Measurements from ENCODE around the gene DPYSL4.
"Not testable (repeated sequence)": the region's sequence is repeated elsewhere in the genome, so short reads cannot be mapped to it uniquely, and the experiment has no call there.

DPYSL4 gene

DNA sequence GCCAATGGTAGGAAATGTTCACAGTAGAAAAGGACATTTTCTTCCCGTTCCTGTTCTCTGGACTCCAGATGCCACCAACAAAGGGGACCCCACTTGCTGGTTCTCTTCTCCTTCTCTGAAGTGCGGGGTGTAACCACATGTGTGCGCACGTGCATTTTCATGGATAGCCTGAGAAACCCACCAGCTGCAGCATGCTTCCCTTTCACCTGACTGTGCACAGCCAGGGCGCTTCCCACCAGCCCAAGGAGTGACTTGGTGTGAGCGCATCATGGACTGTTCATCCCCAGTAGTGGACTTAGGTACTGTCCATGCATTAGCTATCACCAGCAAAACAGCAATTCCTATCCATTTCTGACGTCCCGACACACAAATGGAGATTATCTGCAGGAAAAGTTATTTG, 29.6 kb upstream of the DPYSL4 start:
- H3K9ac ChIP-seq (ENCODE audit: low read length), result no peak overlapping the region
- H4K20me1 ChIP-seq (ENCODE audit: insufficient read depth, low read length), result no peaks in the 10 kb centered on the region
- no peak overlapping the region for H3K27ac ChIP-seq (ENCODE audit: low read depth, low read length, poor library complexity, severe bottlenecking)
- H3K4me2 ChIP-seq (ENCODE audit: low read length), result no peak overlapping the region
- no peaks in the 10 kb centered on the region for H3K4me1 ChIP-seq (ENCODE audit: insufficient read depth, low read length, severe bottlenecking)
- H3K79me2 ChIP-seq (ENCODE audit: insufficient read depth, low read length), result no peaks in the 10 kb centered on the region
- no peaks in the 10 kb centered on the region for H3F3A ChIP-seq (ENCODE audit: insufficient read depth, low read length)
- no peak overlapping the region for H2AFZ ChIP-seq (ENCODE audit: low read length)
- H3K4me3 ChIP-seq (ENCODE audit: low read depth, low read length, poor library complexity, severe bottlenecking), result no peak overlapping the region
- H3K27me3 ChIP-seq (ENCODE audit: insufficient read depth, low read length), result no peaks in the 10 kb centered on the region
- TF ChIP-seq, protein P1, sequence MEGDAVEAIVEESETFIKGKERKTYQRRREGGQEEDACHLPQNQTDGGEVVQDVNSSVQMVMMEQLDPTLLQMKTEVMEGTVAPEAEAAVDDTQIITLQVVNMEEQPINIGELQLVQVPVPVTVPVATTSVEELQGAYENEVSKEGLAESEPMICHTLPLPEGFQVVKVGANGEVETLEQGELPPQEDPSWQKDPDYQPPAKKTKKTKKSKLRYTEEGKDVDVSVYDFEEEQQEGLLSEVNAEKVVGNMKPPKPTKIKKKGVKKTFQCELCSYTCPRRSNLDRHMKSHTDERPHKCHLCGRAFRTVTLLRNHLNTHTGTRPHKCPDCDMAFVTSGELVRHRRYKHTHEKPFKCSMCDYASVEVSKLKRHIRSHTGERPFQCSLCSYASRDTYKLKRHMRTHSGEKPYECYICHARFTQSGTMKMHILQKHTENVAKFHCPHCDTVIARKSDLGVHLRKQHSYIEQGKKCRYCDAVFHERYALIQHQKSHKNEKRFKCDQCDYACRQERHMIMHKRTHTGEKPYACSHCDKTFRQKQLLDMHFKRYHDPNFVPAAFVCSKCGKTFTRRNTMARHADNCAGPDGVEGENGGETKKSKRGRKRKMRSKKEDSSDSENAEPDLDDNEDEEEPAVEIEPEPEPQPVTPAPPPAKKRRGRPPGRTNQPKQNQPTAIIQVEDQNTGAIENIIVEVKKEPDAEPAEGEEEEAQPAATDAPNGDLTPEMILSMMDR (IDR thresholded peaks at IDR 0.05; ENCODE audit: low read length), result no peak
- TF ChIP-seq EZH2 (IDR thresholded peaks at IDR 0.05; ENCODE audit: borderline replicate concordance, low read length), result no peak
- no peaks in the 10 kb centered on the region for H3K9me3 ChIP-seq (ENCODE audit: low read length)
- H3K36me3 ChIP-seq (ENCODE audit: insufficient read depth, low read length), result no peaks in the 10 kb centered on the region
- H3K9me2 ChIP-seq (ENCODE audit: low read depth, low read length), result no peaks in the 10 kb centered on the region

DNA sequence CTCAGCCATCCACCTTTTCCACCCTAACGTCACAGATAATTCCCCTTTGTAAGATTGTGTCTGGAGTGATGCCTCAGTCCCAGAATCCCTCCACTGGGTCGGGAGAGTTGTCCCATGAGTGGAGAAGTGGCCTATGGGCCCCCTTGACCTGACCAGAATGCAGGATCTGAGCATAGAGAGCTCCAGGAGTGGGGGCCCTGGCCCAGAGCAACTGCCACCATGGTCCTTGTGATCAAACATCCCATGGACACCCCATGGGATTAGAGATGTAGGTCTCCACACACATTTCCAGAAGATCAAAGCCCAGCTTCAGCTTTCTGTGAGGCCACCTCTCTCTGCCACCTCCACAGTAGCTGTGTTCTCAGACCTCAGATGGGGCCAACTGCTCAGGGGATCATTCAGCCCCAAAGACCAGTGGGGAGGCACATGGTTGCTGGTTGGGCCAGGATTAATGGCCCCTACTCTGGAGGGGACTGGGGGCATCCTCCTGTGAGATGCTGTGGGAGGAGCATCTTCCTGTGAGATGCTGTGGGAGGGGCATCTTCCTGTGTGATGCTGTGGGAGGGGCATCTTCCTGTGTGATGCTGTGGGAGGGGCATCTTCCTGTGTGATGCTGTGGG, 28.5 kb upstream of the DPYSL4 start:
- H3K9me3 ChIP-seq (ENCODE audit: low read length), result no peaks in the 10 kb centered on the region
- H3K27ac ChIP-seq (ENCODE audit: low read depth, low read length, poor library complexity, severe bottlenecking), result no peak overlapping the region
- no peak overlapping the region for H2AFZ ChIP-seq (ENCODE audit: low read length)
- no peak overlapping the region for H3K4me3 ChIP-seq (ENCODE audit: low read depth, low read length, poor library complexity, severe bottlenecking)
- no peaks in the 10 kb centered on the region for H3K27me3 ChIP-seq (ENCODE audit: insufficient read depth, low read length)
- no peaks in the 10 kb centered on the region for H4K20me1 ChIP-seq (ENCODE audit: insufficient read depth, low read length)
- TF ChIP-seq EZH2 (IDR thresholded peaks at IDR 0.05; ENCODE audit: borderline replicate concordance, low read length), result no peak
- TF ChIP-seq, protein P1 (IDR thresholded peaks at IDR 0.05; ENCODE audit: low read length), result no peak
- no peaks in the 10 kb centered on the region for H3K9me2 ChIP-seq (ENCODE audit: low read depth, low read length)
- no peaks in the 10 kb centered on the region for H3K4me1 ChIP-seq (ENCODE audit: insufficient read depth, low read length, severe bottlenecking)
- no peaks in the 10 kb centered on the region for H3K79me2 ChIP-seq (ENCODE audit: insufficient read depth, low read length)
- no peak overlapping the region for H3K4me2 ChIP-seq (ENCODE audit: low read length)
- no peaks in the 10 kb centered on the region for H3K36me3 ChIP-seq (ENCODE audit: insufficient read depth, low read length)
- H3K9ac ChIP-seq (ENCODE audit: low read length), result no peak overlapping the region
- H3F3A ChIP-seq (ENCODE audit: insufficient read depth, low read length), result no peaks in the 10 kb centered on the region

GRCh38 chr10:132158823-132159222, 27.9 kb upstream of the DPYSL4 start:
- H2AFZ ChIP-seq (ENCODE audit: low read length), result no peak overlapping the region
- H3K4me1 ChIP-seq (ENCODE audit: insufficient read depth, low read length, severe bottlenecking), result no peaks in the 10 kb centered on the region
- no peak overlapping the region for H3K4me3 ChIP-seq (ENCODE audit: low read depth, low read length, poor library complexity, severe bottlenecking)
- no peaks in the 10 kb centered on the region for H3K79me2 ChIP-seq (ENCODE audit: insufficient read depth, low read length)
- no peaks in the 10 kb centered on the region for H3F3A ChIP-seq (ENCODE audit: insufficient read depth, low read length)
- no peaks in the 10 kb centered on the region for H3K36me3 ChIP-seq (ENCODE audit: insufficient read depth, low read length)
- H3K27me3 ChIP-seq (ENCODE audit: insufficient read depth, low read length), result no peaks in the 10 kb centered on the region
- TF ChIP-seq, protein P1 (IDR thresholded peaks at IDR 0.05; ENCODE audit: low read length), result no peak
- no peak for TF ChIP-seq EZH2 (IDR thresholded peaks at IDR 0.05; ENCODE audit: borderline replicate concordance, low read length)
- H3K9me2 ChIP-seq (ENCODE audit: low read depth, low read length), result no peaks in the 10 kb centered on the region
- no peak overlapping the region for H3K4me2 ChIP-seq (ENCODE audit: low read length)
- H3K9me3 ChIP-seq (ENCODE audit: low read length), result no peaks in the 10 kb centered on the region
- H3K9ac ChIP-seq (ENCODE audit: low read length), result no peak overlapping the region
- H4K20me1 ChIP-seq (ENCODE audit: insufficient read depth, low read length), result no peaks in the 10 kb centered on the region
- H3K27ac ChIP-seq (ENCODE audit: low read depth, low read length, poor library complexity, severe bottlenecking), result no peak overlapping the region

GRCh38 chr10:132159302-132160230, 27.2 kb upstream of the DPYSL4 start:
- H3F3A ChIP-seq (ENCODE audit: insufficient read depth, low read length); H3K4me2 ChIP-seq (ENCODE audit: low read length); H2AFZ ChIP-seq (ENCODE audit: low read length); H3K4me1 ChIP-seq (ENCODE audit: insufficient read depth, low read length, severe bottlenecking); H4K20me1 ChIP-seq (ENCODE audit: insufficient read depth, low read length); H3K4me3 ChIP-seq (ENCODE audit: low read depth, low read length, poor library complexity, severe bottlenecking); H3K27ac ChIP-seq (ENCODE audit: low read depth, low read length, poor library complexity, severe bottlenecking); H3K79me2 ChIP-seq (ENCODE audit: insufficient read depth, low read length); H3K36me3 ChIP-seq (ENCODE audit: insufficient read depth, low read length); H3K9ac ChIP-seq (ENCODE audit: low read length); H3K9me2 ChIP-seq (ENCODE audit: low read depth, low read length); H3K9me3 ChIP-seq (ENCODE audit: low read length); H3K27me3 ChIP-seq (ENCODE audit: insufficient read depth, low read length): not testable (repeated sequence)

DNA sequence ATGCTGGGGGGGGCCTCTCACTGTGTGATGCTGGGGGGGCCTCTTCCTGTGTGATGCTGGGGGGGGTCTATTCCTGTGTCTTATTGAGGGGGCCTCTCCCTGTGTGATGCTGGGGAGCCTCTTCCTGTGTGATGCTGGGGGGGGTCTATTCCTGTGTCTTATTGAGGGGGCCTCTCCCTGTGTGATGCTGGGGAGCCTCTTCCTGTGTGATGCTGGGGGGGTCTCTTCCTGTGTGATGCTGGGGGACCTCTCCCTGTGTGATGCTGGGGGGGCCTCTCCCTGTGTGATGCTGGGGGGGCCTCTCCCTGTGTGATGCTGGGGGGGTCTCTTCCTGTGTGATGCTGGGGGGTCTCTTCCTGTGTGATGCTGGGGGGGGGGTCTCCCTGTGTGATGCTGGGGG, 26.5 kb upstream of the DPYSL4 start:
- H3K4me3 ChIP-seq (ENCODE audit: low read depth, low read length, poor library complexity, severe bottlenecking); H4K20me1 ChIP-seq (ENCODE audit: insufficient read depth, low read length); H3F3A ChIP-seq (ENCODE audit: insufficient read depth, low read length); H2AFZ ChIP-seq (ENCODE audit: low read length); H3K9ac ChIP-seq (ENCODE audit: low read length); H3K9me2 ChIP-seq (ENCODE audit: low read depth, low read length); H3K4me1 ChIP-seq (ENCODE audit: insufficient read depth, low read length, severe bottlenecking); H3K79me2 ChIP-seq (ENCODE audit: insufficient read depth, low read length); H3K27me3 ChIP-seq (ENCODE audit: insufficient read depth, low read length); H3K4me2 ChIP-seq (ENCODE audit: low read length); H3K27ac ChIP-seq (ENCODE audit: low read depth, low read length, poor library complexity, severe bottlenecking); H3K36me3 ChIP-seq (ENCODE audit: insufficient read depth, low read length); H3K9me3 ChIP-seq (ENCODE audit: low read length): not testable (repeated sequence)

Data from OCI-LY1 (cell line).